CD4-positive, alpha-beta T cell (primary cell): Measurements from ENCODE around the gene PID1. TPM values are rescaled to one million over a fixed set of nuclear protein-coding genes. Genes with fewer than 3 reads are reported as not detected.

Source experiments
- ATAC-seq: fragments of 200-7000 bp; cut with Tn5 transposase; one replicate; pipeline ENCODE4 v1.10.0; 2022; ENCODE audit warnings: mild to moderate bottlenecking; ENCODE audit not compliant: poor library complexity
- CTCF ChIA-PET: fragments of 350-600 bp; sonication (Branson Sonifier 250); formaldehyde crosslinking; loops from one replicate; lab custom pipeline; 2021; ENCODE audit warnings: antibody characterized with exemption, inconsistent platforms; lab: Charles Lee
- POLR2A ChIA-PET: fragments of 350-600 bp; sonication (Branson Sonifier 250); formaldehyde crosslinking; loops from one replicate; lab custom pipeline; 2021; ENCODE audit warnings: antibody characterized with exemption, inconsistent platforms; lab: Charles Lee
- DNase-seq, 14 experiments: peaks; one replicate each; pipeline ENCODE4 v3.0.0-alpha.2; 2013 to 2020; ENCODE audit warnings: mixed read lengths in 2 of 14
- H3K27ac ChIP-seq, 2 donors: one replicate each; pipeline versions ENCODE4 v1.5.1 to v1.7.0; 2013; ENCODE audit warnings: low read length in 2 of 2, low read depth in 1 of 2, mild to moderate bottlenecking in 1 of 2
- H3K27me3 ChIP-seq, 2 experiments: 1 replicate in 1 of 2; 2 replicates in 1 of 2; pipeline versions ENCODE4 v1.6.1 to v1.7.0; 2013; ENCODE audit warnings: low read length in 2 of 2, control low read depth in 1 of 2, mild to moderate bottlenecking in 1 of 2, moderate library complexity in 1 of 2; ENCODE audit not compliant: insufficient read depth in 2 of 2, control insufficient read depth in 1 of 2
- H3K36me3 ChIP-seq: one replicate; pipeline ENCODE4 v1.6.1; 2013; ENCODE audit warnings: low read length, control low read depth; ENCODE audit not compliant: insufficient read depth
- H3K4me1 ChIP-seq: one replicate; pipeline ENCODE4 v1.6.1; 2013; ENCODE audit warnings: low read length, control low read depth; ENCODE audit not compliant: insufficient read depth
- H3K4me3 ChIP-seq: one replicate; pipeline ENCODE4 v1.5.1; 2013; ENCODE audit warnings: mild to moderate bottlenecking, low read length, moderate library complexity
- H3K9me3 ChIP-seq, 2 experiments: 1 replicate in 1 of 2; 2 replicates in 1 of 2; pipeline versions ENCODE4 v1.6.1 to v1.7.0; 2013; ENCODE audit warnings: low read length in 2 of 2, mild to moderate bottlenecking in 2 of 2, control low read depth in 1 of 2, moderate library complexity in 1 of 2; ENCODE audit not compliant: control insufficient read depth in 1 of 2, insufficient read depth in 1 of 2
- H3K27ac Mint-ChIP-seq: one replicate; pipeline ENCODE4 v1.8.0; 2020; ENCODE audit warnings: mixed read lengths
- H3K27me3 Mint-ChIP-seq: one replicate; pipeline ENCODE4 v1.8.0; 2021; ENCODE audit warnings: mixed read lengths
- H3K36me3 Mint-ChIP-seq: one replicate; pipeline ENCODE4 v1.8.0; 2021; ENCODE audit warnings: low read depth, mixed read lengths
- H3K4me1 Mint-ChIP-seq: one replicate; pipeline ENCODE4 v1.8.0; 2021; ENCODE audit warnings: low read depth, mixed read lengths
- H3K4me3 Mint-ChIP-seq: one replicate; pipeline ENCODE4 v1.8.0; 2020; ENCODE audit warnings: mild to moderate bottlenecking, mixed read lengths
- H3K9me3 Mint-ChIP-seq: one replicate; pipeline ENCODE4 v1.8.0; 2020; ENCODE audit warnings: mixed read lengths
- intact Hi-C, 2 experiments: fragments of 100-400 bp; cut with DNase I in 1 of 2; cut with micrococcal nuclease in 1 of 2; formaldehyde crosslinking; loops; one replicate each; pipeline versions ENCODE4 v1.15.1 to v1.9.0; 2023 to 2025; cut with DNase I, micrococcal nuclease
- total RNA-seq, 174 experiments: library from RNA in 2 of 174; stranded (reverse) in 2 of 174; gene quantifications; one replicate each; pipeline ENCODE4 v1.2.3 and lab custom pipeline; 2021 to 2026
- TF ChIP-seq, protein P1 (sequence below): fragments of 200-600 bp; IDR thresholded peaks from one replicate; pipeline ENCODE4 v1.8.0; 2022; ENCODE audit warnings: antibody characterized with exemption, mild to moderate bottlenecking

Gene PID1
- total RNA-seq, 2 experiments from 2014 or later = 0.38 to 0.53 TPM

DNA sequence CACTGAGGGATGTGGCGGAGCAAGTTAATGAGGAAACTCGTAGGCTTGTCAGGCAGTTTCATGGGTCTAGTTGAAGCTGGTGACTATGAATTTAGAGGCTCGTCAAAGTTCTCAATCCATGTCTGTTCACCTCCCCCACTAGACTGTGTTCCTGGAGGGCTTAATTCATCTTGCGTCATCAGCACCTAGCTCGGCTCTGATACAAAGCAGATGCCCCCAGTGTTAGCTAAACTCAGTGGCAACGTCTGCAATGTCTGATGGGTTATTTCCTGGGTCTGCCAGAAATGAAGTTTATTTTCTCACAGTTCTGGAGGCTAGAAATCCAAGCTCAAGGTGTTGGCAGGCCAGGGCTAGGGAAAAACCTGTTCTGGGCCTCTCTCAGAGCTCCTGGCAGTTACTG is 140.6 kb downstream of the PID1 start:
- Mint-ChIP-seq H3K4me1 (no peaks in the 10 kb centered on the region), H3K27me3 (no peaks in the 10 kb centered on the region), H3K9me3 (peaks cover 5% of the 10 kb centered on the region), H3K27ac (no peak overlapping the region), H3K36me3 (no peaks in the 10 kb centered on the region), H3K4me3 (no peak overlapping the region)
- ChIA-PET POLR2A (no interaction called here), CTCF (no interaction called here)
- Histone ChIP-seq H3K4me1 (no peaks in the 10 kb centered on the region), H3K9me3 (peaks cover 0 to 6% of the 10 kb centered on the region in 2 experiments), H3K27me3 (no peaks in the 10 kb centered on the region), H3K4me3 (no peak overlapping the region), H3K27ac (no peak overlapping the region), H3K36me3 (no peaks in the 10 kb centered on the region)
- DNase-seq = no peak
- TF ChIP-seq, protein P1, sequence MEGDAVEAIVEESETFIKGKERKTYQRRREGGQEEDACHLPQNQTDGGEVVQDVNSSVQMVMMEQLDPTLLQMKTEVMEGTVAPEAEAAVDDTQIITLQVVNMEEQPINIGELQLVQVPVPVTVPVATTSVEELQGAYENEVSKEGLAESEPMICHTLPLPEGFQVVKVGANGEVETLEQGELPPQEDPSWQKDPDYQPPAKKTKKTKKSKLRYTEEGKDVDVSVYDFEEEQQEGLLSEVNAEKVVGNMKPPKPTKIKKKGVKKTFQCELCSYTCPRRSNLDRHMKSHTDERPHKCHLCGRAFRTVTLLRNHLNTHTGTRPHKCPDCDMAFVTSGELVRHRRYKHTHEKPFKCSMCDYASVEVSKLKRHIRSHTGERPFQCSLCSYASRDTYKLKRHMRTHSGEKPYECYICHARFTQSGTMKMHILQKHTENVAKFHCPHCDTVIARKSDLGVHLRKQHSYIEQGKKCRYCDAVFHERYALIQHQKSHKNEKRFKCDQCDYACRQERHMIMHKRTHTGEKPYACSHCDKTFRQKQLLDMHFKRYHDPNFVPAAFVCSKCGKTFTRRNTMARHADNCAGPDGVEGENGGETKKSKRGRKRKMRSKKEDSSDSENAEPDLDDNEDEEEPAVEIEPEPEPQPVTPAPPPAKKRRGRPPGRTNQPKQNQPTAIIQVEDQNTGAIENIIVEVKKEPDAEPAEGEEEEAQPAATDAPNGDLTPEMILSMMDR = no peak
- intact Hi-C loops = no loop called here
- ATAC-seq = no peak

DNA sequence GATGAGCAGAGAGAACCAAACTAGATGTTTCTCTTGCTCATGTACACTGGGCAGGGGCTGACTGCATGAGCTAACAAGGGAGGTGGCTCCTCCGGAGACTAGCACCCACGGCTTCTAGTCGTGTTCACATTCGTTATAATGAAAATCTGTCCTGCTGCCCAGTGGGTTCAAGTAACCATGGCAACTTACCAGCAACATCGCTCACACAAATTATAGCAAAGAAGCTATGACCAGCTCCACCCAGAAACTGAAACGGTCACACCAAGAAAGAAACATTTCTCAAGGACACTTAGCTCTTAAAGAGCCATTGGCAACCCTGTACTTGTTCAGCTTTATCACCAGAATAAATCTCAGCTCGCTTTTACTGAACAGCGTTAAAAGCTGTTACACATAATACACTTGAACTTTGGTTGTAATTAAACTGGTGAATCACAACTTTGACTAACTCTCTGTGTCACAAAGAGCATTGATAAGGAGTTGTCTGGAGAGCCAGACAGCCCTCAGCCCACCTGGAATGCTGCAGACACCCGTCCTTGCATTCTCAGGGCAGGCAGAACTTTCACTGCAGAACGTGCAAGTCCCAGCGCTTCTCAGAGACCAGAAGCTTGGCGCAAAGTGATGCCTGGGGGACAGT is 141.2 kb downstream of the PID1 start:
- Histone ChIP-seq H3K36me3 (no peaks in the 10 kb centered on the region), H3K27me3 (no peaks in the 10 kb centered on the region), H3K4me3 (no peak overlapping the region), H3K4me1 (no peaks in the 10 kb centered on the region), H3K9me3 (peaks cover 0 to 6% of the 10 kb centered on the region in 2 experiments), H3K27ac (no peak overlapping the region)
- no peak overlapping the region for H3K27ac Mint-ChIP-seq
- H3K4me1 Mint-ChIP-seq = no peaks in the 10 kb centered on the region
- ChIA-PET POLR2A (no interaction called here), CTCF (no interaction called here)
- intact Hi-C loops = no loop called here
- H3K4me3 Mint-ChIP-seq = no peak overlapping the region
- ATAC-seq (no peak), DNase-seq (no peak)
- peaks cover 8% of the 10 kb centered on the region for H3K9me3 Mint-ChIP-seq
- H3K27me3 Mint-ChIP-seq = no peaks in the 10 kb centered on the region
- no peaks in the 10 kb centered on the region for H3K36me3 Mint-ChIP-seq
- TF ChIP-seq, protein P1 = no peak

DNA sequence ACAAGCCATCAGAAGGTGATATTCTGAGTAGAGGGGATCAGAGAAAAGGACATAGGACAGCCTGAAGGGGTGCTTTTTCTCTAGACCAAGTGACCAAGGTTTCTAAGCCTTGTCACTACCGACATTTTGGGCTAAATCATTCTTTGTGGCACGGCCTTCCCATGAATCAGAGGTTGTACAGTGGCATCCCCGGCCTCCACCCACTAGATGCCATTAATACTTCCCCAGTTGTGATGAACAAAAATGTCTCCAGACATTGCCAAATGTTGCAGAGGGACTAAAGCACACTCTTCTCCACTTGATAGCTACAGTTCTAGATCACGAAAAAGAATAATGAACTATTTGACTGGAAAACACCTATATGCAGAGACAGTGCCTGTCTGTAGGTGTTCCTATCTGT is 143.6 kb downstream of the PID1 start:
- Mint-ChIP-seq H3K36me3 (no peaks in the 10 kb centered on the region), H3K9me3 (peaks cover 6% of the 10 kb centered on the region), H3K27ac (no peak overlapping the region), H3K4me1 (no peaks in the 10 kb centered on the region), H3K27me3 (no peaks in the 10 kb centered on the region), H3K4me3 (no peak overlapping the region)
- DNase-seq = no peak
- ChIA-PET CTCF (no interaction called here), POLR2A (no interaction called here)
- Histone ChIP-seq H3K9me3 (peaks cover 0 to 6% of the 10 kb centered on the region in 2 experiments), H3K27ac (no peak overlapping the region), H3K36me3 (no peaks in the 10 kb centered on the region), H3K27me3 (no peaks in the 10 kb centered on the region), H3K4me3 (no peak overlapping the region), H3K4me1 (no peaks in the 10 kb centered on the region)
- intact Hi-C loops = no loop called here
- TF ChIP-seq, protein P1 = no peak
- no peak for ATAC-seq
